GM20431 (cell line): ENCODE results near the gene LTV1.
"Not testable (repeated sequence)": the region's sequence is repeated elsewhere in the genome, so short reads cannot be mapped to it uniquely, and the experiment has no call there.

Source experiments
- in situ Hi-C: fragments of 300-500 bp; cut with MseI, MboI; formaldehyde crosslinking; loops from one replicate; pipeline ENCODE4 v1.15.0; 2020; ENCODE audit warnings: low sequenced_read_pairs; ENCODE audit not compliant: unreplicated experiment

The LTV1 gene

GRCh38 chr6:143840595-143841265 is 2.4 kb upstream of the LTV1 start:
- in situ Hi-C loops = no loop called here

GRCh38 chr6:143842461-143842901 is 657 bp upstream of the LTV1 start:
- in situ Hi-C loops = no loop called here

- in situ Hi-C loops = no loop called here
These were observed 500 bp downstream of the LTV1 start for GRCh38 chr6:143843677-143843999.

GRCh38 chr6:143844006-143844405 is 868 bp downstream of the LTV1 start:
- in situ Hi-C loops = no loop called here

- in situ Hi-C loops = no loop called here
These were observed 1.9 kb downstream of the LTV1 start for GRCh38 chr6:143845033-143845432.

GRCh38 chr6:143851706-143852105 is 8.6 kb downstream of the LTV1 start:
- in situ Hi-C loops = not testable (repeated sequence)

- in situ Hi-C loops = not testable (repeated sequence)
These were observed 11.9 kb downstream of the LTV1 start for GRCh38 chr6:143855057-143855456.

GRCh38 chr6:143856762-143857161 is 13.6 kb downstream of the LTV1 start:
- in situ Hi-C loops = not testable (repeated sequence)

GRCh38 chr6:143857651-143858050 is 14.5 kb downstream of the LTV1 start:
- in situ Hi-C loops = no loop called here

GRCh38 chr6:143859891-143860660 is 16.9 kb downstream of the LTV1 start:
- in situ Hi-C loops = no loop called here

- in situ Hi-C loops = no loop called here
These were observed 20.6 kb downstream of the LTV1 start for GRCh38 chr6:143863771-143864170.

GRCh38 chr6:143864234-143864633 is 21.1 kb downstream of the LTV1 start, which contains the start of gene ZC2HC1B:
ZC2HC1B (plus strand) TSS chr6:143864474; CDS start chr6:143864540, 66 bp downstream.
- in situ Hi-C loops = no loop called here

- in situ Hi-C loops = no loop called here
These were observed 24.1 kb downstream of the LTV1 start for GRCh38 chr6:143867236-143867635.

GRCh38 chr6:143868808-143869207 is 25.7 kb downstream of the LTV1 start:
- in situ Hi-C loops = not testable (repeated sequence)

- in situ Hi-C loops = not testable (repeated sequence)
These were observed 28.1 kb downstream of the LTV1 start for GRCh38 chr6:143871202-143871730.

GRCh38 chr6:143872201-143872600 is 29.1 kb downstream of the LTV1 start:
- in situ Hi-C loops = no loop called here

GRCh38 chr6:143873600-143873999 is 30.5 kb downstream of the LTV1 start:
- in situ Hi-C loops = not testable (repeated sequence)

GRCh38 chr6:143874503-143874902 is 31.4 kb downstream of the LTV1 start:
- in situ Hi-C loops = not testable (repeated sequence)

GRCh38 chr6:143877584-143878271 is 34.6 kb downstream of the LTV1 start:
- in situ Hi-C loops = no loop called here

- in situ Hi-C loops = no loop called here
These were observed 35.2 kb downstream of the LTV1 start for GRCh38 chr6:143878272-143878760.

GRCh38 chr6:143880412-143880811 is 37.3 kb downstream of the LTV1 start:
- in situ Hi-C loops = no loop called here
